Activated T-helper 17 cell treated with anti-CD3 and anti-CD28 coated beads, Interleukin-2, amount 50 U/mL, for 72 hours (primary cell): Measurements from ENCODE around the gene KCTD4. TPM values are rescaled to one million over a fixed set of nuclear protein-coding genes. Genes with fewer than 3 reads are reported as not detected.
"Not testable (repeated sequence)": the region's sequence is repeated elsewhere in the genome, so short reads cannot be mapped to it uniquely, and the experiment has no call there.

Experiments
- ATAC-seq: fragments of 150-1000 bp; cut with Tn5 transposase; replicated peaks from 2 replicates; pipeline ENCODE4 v1.10.0; 2021; ENCODE audit warnings: mild to moderate bottlenecking, moderate library complexity
- H3K27ac Mint-ChIP-seq: one replicate; pipeline ENCODE4 v1.8.0; 2022; ENCODE audit warnings: mixed read lengths
- H3K27me3 Mint-ChIP-seq: one replicate; pipeline ENCODE4 v1.8.0; 2022; ENCODE audit warnings: mixed read lengths
- H3K36me3 Mint-ChIP-seq: one replicate; pipeline ENCODE4 v1.8.0; 2022; ENCODE audit warnings: low read depth, mild to moderate bottlenecking, mixed read lengths
- H3K4me1 Mint-ChIP-seq: one replicate; pipeline ENCODE4 v1.8.0; 2022; ENCODE audit warnings: mixed read lengths
- H3K4me3 Mint-ChIP-seq: one replicate; pipeline ENCODE4 v1.8.0; 2022; ENCODE audit warnings: mild to moderate bottlenecking, mixed read lengths
- H3K9me3 Mint-ChIP-seq: one replicate; pipeline ENCODE4 v1.8.0; 2022; ENCODE audit warnings: mixed read lengths
- total RNA-seq, 2 donors: library from RNA; stranded (reverse); gene quantifications; one replicate each; pipeline ENCODE4 v1.2.3, GENCODE V29; 2022

Gene KCTD4
- total RNA-seq, result not detected

GRCh38 chr13:45200701-45201232 is at the start of gene KCTD4:
TSS of gene KCTD4 (minus strand) at chr13:45201045. CDS start at chr13:45194567, 6,478 bp downstream.
- no peaks in the 10 kb centered on the region for H3K9me3 Mint-ChIP-seq
- H3K27ac Mint-ChIP-seq, result peak within 1 kb of the TSS; percentile 18
- H3K4me1 Mint-ChIP-seq, result peaks cover 14% of the 10 kb centered on the region
- H3K4me3 Mint-ChIP-seq, result no peak within 1 kb of the TSS
- peaks cover 12% of the 10 kb centered on the region for H3K36me3 Mint-ChIP-seq
- no peak for ATAC-seq
- no peaks in the 10 kb centered on the region for H3K27me3 Mint-ChIP-seq

GRCh38 chr13:45249662-45250061 is 48.8 kb upstream of the KCTD4 start:
- no peak overlapping the region for H3K27ac Mint-ChIP-seq
- peaks cover 19% of the 10 kb centered on the region for H3K36me3 Mint-ChIP-seq
- no peak for ATAC-seq
- no peak overlapping the region for H3K4me3 Mint-ChIP-seq
- no peaks in the 10 kb centered on the region for H3K27me3 Mint-ChIP-seq
- H3K9me3 Mint-ChIP-seq, result no peaks in the 10 kb centered on the region
- no peaks in the 10 kb centered on the region for H3K4me1 Mint-ChIP-seq

- H3K4me1 Mint-ChIP-seq, H3K27ac Mint-ChIP-seq, H3K4me3 Mint-ChIP-seq, ATAC-seq, H3K27me3 Mint-ChIP-seq, H3K9me3 Mint-ChIP-seq, H3K36me3 Mint-ChIP-seq: not testable (repeated sequence)
These were observed 43.9 kb upstream of the KCTD4 start for GRCh38 chr13:45244736-45245135.

- Mint-ChIP-seq H3K36me3 (no peaks in the 10 kb centered on the region), H3K4me1 (peaks cover 3% of the 10 kb centered on the region), H3K27ac (no peak overlapping the region), H3K9me3 (no peaks in the 10 kb centered on the region), H3K27me3 (no peaks in the 10 kb centered on the region), H3K4me3 (no peak overlapping the region)
- ATAC-seq, result no peak
These were observed 42.2 kb upstream of the KCTD4 start for GRCh38 chr13:45243077-45243476.

- Mint-ChIP-seq H3K27me3 (no peaks in the 10 kb centered on the region), H3K36me3 (no peaks in the 10 kb centered on the region), H3K4me3 (no peak overlapping the region), H3K27ac (no peak overlapping the region), H3K4me1 (peaks cover 3% of the 10 kb centered on the region), H3K9me3 (no peaks in the 10 kb centered on the region)
- no peak for ATAC-seq
These were observed 41.7 kb upstream of the KCTD4 start for GRCh38 chr13:45242524-45242923.

GRCh38 chr13:45242070-45242469 is 41.2 kb upstream of the KCTD4 start:
- Mint-ChIP-seq H3K27me3 (no peaks in the 10 kb centered on the region), H3K9me3 (no peaks in the 10 kb centered on the region), H3K36me3 (no peaks in the 10 kb centered on the region), H3K4me3 (no peak overlapping the region), H3K4me1 (peaks cover 3% of the 10 kb centered on the region), H3K27ac (no peak overlapping the region)
- ATAC-seq, result no peak

- ATAC-seq, result no peak
- Mint-ChIP-seq H3K4me1 (peaks cover 3% of the 10 kb centered on the region), H3K27ac (no peak overlapping the region), H3K9me3 (no peaks in the 10 kb centered on the region), H3K27me3 (no peaks in the 10 kb centered on the region), H3K36me3 (no peaks in the 10 kb centered on the region), H3K4me3 (no peak overlapping the region)
These were observed 39.3 kb upstream of the KCTD4 start for GRCh38 chr13:45240143-45240542.

- Mint-ChIP-seq H3K27me3 (no peaks in the 10 kb centered on the region), H3K36me3 (no peaks in the 10 kb centered on the region), H3K9me3 (no peaks in the 10 kb centered on the region), H3K4me3 (no peak overlapping the region), H3K4me1 (peaks cover 3% of the 10 kb centered on the region), H3K27ac (no peak overlapping the region)
- no peak for ATAC-seq
These were observed 38.3 kb upstream of the KCTD4 start for GRCh38 chr13:45238945-45239795.

GRCh38 chr13:45232591-45232990 is 31.7 kb upstream of the KCTD4 start:
- Mint-ChIP-seq H3K27me3 (no peaks in the 10 kb centered on the region), H3K27ac (no peak overlapping the region), H3K36me3 (peaks cover 5% of the 10 kb centered on the region), H3K9me3 (no peaks in the 10 kb centered on the region), H3K4me1 (no peaks in the 10 kb centered on the region), H3K4me3 (no peak overlapping the region)
- no peak for ATAC-seq

GRCh38 chr13:45231722-45232121 is 30.9 kb upstream of the KCTD4 start:
- no peaks in the 10 kb centered on the region for H3K27me3 Mint-ChIP-seq
- no peaks in the 10 kb centered on the region for H3K9me3 Mint-ChIP-seq
- H3K36me3 Mint-ChIP-seq, result peaks cover 5% of the 10 kb centered on the region
- no peaks in the 10 kb centered on the region for H3K4me1 Mint-ChIP-seq
- no peak overlapping the region for H3K27ac Mint-ChIP-seq
- no peak for ATAC-seq
- H3K4me3 Mint-ChIP-seq, result no peak overlapping the region

GRCh38 chr13:45231305-45231704 is 30.5 kb upstream of the KCTD4 start:
- H3K27ac Mint-ChIP-seq, result no peak overlapping the region
- H3K4me3 Mint-ChIP-seq, result no peak overlapping the region
- H3K36me3 Mint-ChIP-seq, result peaks cover 5% of the 10 kb centered on the region
- no peak for ATAC-seq
- H3K27me3 Mint-ChIP-seq, result no peaks in the 10 kb centered on the region
- H3K9me3 Mint-ChIP-seq, result no peaks in the 10 kb centered on the region
- H3K4me1 Mint-ChIP-seq, result no peaks in the 10 kb centered on the region

GRCh38 chr13:45229172-45229571 is 28.3 kb upstream of the KCTD4 start:
- Mint-ChIP-seq H3K27me3 (no peaks in the 10 kb centered on the region), H3K36me3 (peaks cover 5% of the 10 kb centered on the region), H3K4me3 (no peak overlapping the region), H3K27ac (no peak overlapping the region), H3K9me3 (no peaks in the 10 kb centered on the region), H3K4me1 (no peaks in the 10 kb centered on the region)
- no peak for ATAC-seq

- Mint-ChIP-seq H3K36me3 (peaks cover 5% of the 10 kb centered on the region), H3K9me3 (no peaks in the 10 kb centered on the region), H3K27ac (no peak overlapping the region), H3K27me3 (no peaks in the 10 kb centered on the region), H3K4me3 (no peak overlapping the region), H3K4me1 (no peaks in the 10 kb centered on the region)
- ATAC-seq, result no peak
These were observed 27.2 kb upstream of the KCTD4 start for GRCh38 chr13:45228002-45228401.

GRCh38 chr13:45226024-45226423 is 25.2 kb upstream of the KCTD4 start:
- H3K36me3 Mint-ChIP-seq, result peaks cover 5% of the 10 kb centered on the region
- H3K9me3 Mint-ChIP-seq, result no peaks in the 10 kb centered on the region
- no peaks in the 10 kb centered on the region for H3K4me1 Mint-ChIP-seq
- no peak overlapping the region for H3K4me3 Mint-ChIP-seq
- ATAC-seq, result no peak
- H3K27me3 Mint-ChIP-seq, result no peaks in the 10 kb centered on the region
- peak overlapping the region; percentile 38 for H3K27ac Mint-ChIP-seq

- no peak for ATAC-seq
- Mint-ChIP-seq H3K27me3 (no peaks in the 10 kb centered on the region), H3K4me3 (no peak overlapping the region), H3K27ac (no peak overlapping the region), H3K36me3 (peaks cover 5% of the 10 kb centered on the region), H3K9me3 (no peaks in the 10 kb centered on the region), H3K4me1 (no peaks in the 10 kb centered on the region)
These were observed 24.5 kb upstream of the KCTD4 start for GRCh38 chr13:45225370-45225769.
